ENCODE data around the gene COG2. TPM values are rescaled to one million over a fixed set of nuclear protein-coding genes. Genes with fewer than 3 reads are reported as not detected.

COG2 gene
- total RNA-seq, 2 donors from 2014 or later, result 22.9 to 31.0 TPM

- no peak for TF ChIP-seq CTCF (IDR thresholded peaks at IDR 0.05)
- ATAC-seq (ENCODE audit: insufficient number of reproducible peaks, low FRiP score, low read depth), result no peak
- no peak for DNase-seq (ENCODE audit: low spot score)
- Histone ChIP-seq H3K4me3 (no peak overlapping the region), H3K9me3 (no peaks in the 10 kb centered on the region), H3K4me1 (ENCODE audit: control insufficient read depth in 1 of 2, low read depth in 2 of 2) (no peaks in the 10 kb centered on the region), H3K27ac (no peak overlapping the region), H3K27me3 (replicated peaks; ENCODE audit: insufficient read depth) (no peaks in the 10 kb centered on the region), H3K36me3 (no peaks in the 10 kb centered on the region)
These were observed 7.9 kb upstream of the COG2 start for GRCh38 chr1:230634384-230634783.

GRCh38 chr1:230636575-230637148, 5.6 kb upstream of the COG2 start:
- H3K27ac ChIP-seq, result no peak overlapping the region
- no peaks in the 10 kb centered on the region for H3K9me3 ChIP-seq
- ATAC-seq (ENCODE audit: insufficient number of reproducible peaks, low FRiP score, low read depth), result no peak
- no peak overlapping the region for H3K4me3 ChIP-seq
- H3K4me1 ChIP-seq (ENCODE audit: control insufficient read depth in 1 of 2, low read depth in 2 of 2), result peaks cover 0 to under 1% of the 10 kb centered on the region in 2 donors
- TF ChIP-seq CTCF (IDR thresholded peaks at IDR 0.05), result no peak
- H3K27me3 ChIP-seq (replicated peaks; ENCODE audit: insufficient read depth), result no peaks in the 10 kb centered on the region
- no peak for DNase-seq (ENCODE audit: low spot score)
- no peaks in the 10 kb centered on the region for H3K36me3 ChIP-seq

GRCh38 chr1:230639714-230640209, 2.5 kb upstream of the COG2 start:
- Histone ChIP-seq H3K9me3 (no peaks in the 10 kb centered on the region), H3K4me3 (no peak overlapping the region), H3K4me1 (ENCODE audit: control insufficient read depth in 1 of 2, low read depth in 2 of 2) (peaks cover 16 to 25% of the 10 kb centered on the region in 2 donors), H3K36me3 (no peaks in the 10 kb centered on the region), H3K27ac (no peak overlapping the region), H3K27me3 (replicated peaks; ENCODE audit: insufficient read depth) (no peaks in the 10 kb centered on the region)
- ATAC-seq (ENCODE audit: insufficient number of reproducible peaks, low FRiP score, low read depth) (no peak), DNase-seq (ENCODE audit: low spot score) (no peak)
- no peak for TF ChIP-seq CTCF (IDR thresholded peaks at IDR 0.05)

GRCh38 chr1:230641346-230641745, 935 bp upstream of the COG2 start:
- no peaks in the 10 kb centered on the region for H3K36me3 ChIP-seq
- no peak overlapping the region for H3K27ac ChIP-seq
- peaks cover 16 to 31% of the 10 kb centered on the region in 2 donors for H3K4me1 ChIP-seq (ENCODE audit: control insufficient read depth in 1 of 2, low read depth in 2 of 2)
- H3K27me3 ChIP-seq (replicated peaks; ENCODE audit: insufficient read depth), result no peaks in the 10 kb centered on the region
- TF ChIP-seq CTCF (IDR thresholded peaks at IDR 0.05), result no peak
- no peak overlapping the region for H3K4me3 ChIP-seq
- DNase-seq (ENCODE audit: low spot score), result no peak
- ATAC-seq (ENCODE audit: insufficient number of reproducible peaks, low FRiP score, low read depth), result no peak
- H3K9me3 ChIP-seq, result no peaks in the 10 kb centered on the region

DNA sequence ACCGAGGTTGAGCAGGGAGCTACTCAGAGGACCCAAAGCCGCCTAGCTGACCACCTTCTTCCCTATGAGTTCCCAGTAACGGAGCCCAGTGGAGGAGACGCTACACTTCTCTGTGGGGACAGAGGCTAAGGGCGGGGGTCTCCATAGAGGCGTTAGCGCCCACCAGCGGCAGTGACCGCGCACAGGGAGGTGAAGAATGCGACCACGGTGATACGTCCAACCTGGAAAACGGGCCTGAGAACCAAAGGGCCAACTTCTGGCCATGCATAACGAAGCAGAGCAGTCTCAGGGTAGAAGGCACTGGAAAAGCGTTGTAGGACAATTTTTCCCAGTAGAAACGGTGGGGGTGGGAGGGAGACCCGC, 400 bp upstream of the COG2 start:
- no peaks in the 10 kb centered on the region for H3K36me3 ChIP-seq
- no peak overlapping the region for H3K27ac ChIP-seq
- no peaks in the 10 kb centered on the region for H3K9me3 ChIP-seq
- peak overlapping the region; percentile 76 for H3K4me3 ChIP-seq
- DNase-seq (ENCODE audit: low spot score) (no peak), ATAC-seq (ENCODE audit: insufficient number of reproducible peaks, low FRiP score, low read depth) (peak; percentile 4)
- H3K27me3 ChIP-seq (replicated peaks; ENCODE audit: insufficient read depth), result no peaks in the 10 kb centered on the region
- no peak for TF ChIP-seq CTCF (IDR thresholded peaks at IDR 0.05)
- peaks cover 16 to 31% of the 10 kb centered on the region in 2 donors for H3K4me1 ChIP-seq (ENCODE audit: control insufficient read depth in 1 of 2, low read depth in 2 of 2)
